ENCODE data around the gene C20orf173.

C20orf173 gene

DNA sequence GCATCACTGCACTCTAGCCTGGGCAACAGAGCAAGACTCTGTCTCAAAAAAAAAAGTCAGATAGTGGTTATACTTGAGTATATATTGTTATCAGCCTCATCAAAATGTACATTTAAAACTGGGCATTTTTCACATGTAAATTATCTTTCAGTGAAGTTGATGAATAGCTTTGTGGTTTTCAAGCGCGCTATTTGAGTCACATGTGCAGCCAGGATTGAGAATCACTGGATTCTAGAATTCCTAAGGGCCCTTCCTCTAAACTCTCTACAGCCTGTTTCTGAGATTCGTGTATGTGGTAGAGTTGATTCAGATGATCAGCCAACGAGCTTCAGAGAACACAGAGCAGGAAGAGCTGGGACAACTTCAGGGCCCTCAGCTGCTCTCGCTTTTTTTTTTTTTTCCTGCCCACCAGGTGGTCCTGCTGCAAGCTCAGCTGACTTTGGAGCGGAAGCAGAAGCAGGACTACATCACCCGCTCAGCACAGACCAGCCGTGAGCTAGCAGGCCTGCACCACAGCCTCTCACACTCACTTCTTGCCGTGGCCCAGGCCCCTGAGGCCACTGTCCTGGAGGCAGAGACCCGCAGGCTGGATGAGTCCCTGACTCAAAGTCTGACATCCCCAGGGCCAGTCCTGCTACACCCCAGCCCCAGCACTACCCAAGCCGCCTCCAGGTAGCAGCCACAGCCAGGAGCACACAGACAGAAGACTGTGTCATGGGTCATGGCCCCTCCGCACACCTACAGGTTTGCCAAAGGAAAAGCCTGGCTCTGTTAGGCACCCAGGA, 18.3 kb downstream of the C20orf173 start:
- Histone ChIP-seq H3K27me3 (ENCODE audit: control insufficient read depth in 2 of 2, insufficient read depth in 2 of 2, low read length in 2 of 2) (no peaks in the 10 kb centered on the region), H3K36me3 (ENCODE audit: control insufficient read depth in 2 of 2, insufficient read depth in 2 of 2, low read length in 2 of 2) (peaks cover 30 to 57% of the 10 kb centered on the region in 2 donors)

DNA sequence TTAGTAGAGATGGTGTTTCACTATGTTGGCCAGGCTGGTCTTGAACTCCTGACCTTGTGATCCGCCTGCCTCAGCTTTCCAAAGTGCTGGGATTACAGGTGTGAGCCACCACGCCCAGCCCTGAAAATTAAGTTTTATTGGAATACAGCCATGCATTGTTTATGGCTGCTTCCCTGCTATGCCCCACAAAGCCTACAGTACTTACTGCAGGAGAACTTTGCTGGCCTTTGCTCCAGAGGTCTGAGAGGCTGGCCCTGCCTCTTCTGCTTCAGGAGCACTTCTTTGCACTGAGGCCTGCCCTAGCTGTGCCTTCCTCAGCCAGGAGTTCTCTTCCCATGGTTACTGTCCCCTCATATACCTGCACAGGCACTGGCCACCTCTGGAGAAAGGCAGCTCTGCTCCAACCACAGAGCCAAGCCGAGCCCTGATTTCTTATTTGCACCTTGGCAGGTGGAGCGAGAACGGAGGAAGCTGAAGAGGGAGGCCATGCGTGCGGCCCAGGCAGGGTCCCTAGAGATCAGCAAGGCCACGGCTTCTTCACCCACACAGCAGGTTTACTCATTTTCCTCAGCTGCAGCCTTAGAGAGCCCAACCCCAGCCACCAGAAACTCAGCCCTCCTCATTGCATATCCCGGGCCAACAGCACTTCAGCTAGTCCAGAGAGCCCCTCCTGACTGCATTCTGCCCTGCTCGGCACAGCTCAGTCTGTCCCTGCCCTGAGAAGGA, 20.8 kb downstream of the C20orf173 start:
- H3K27ac ChIP-seq (ENCODE audit: low read depth in 2 of 2, low read length in 2 of 2), result no peak overlapping the region
- H3K36me3 ChIP-seq (ENCODE audit: control insufficient read depth in 2 of 2, insufficient read depth in 2 of 2, low read length in 2 of 2), result peaks cover 47 to 57% of the 10 kb centered on the region in 2 donors
- H3K27me3 ChIP-seq (ENCODE audit: control insufficient read depth in 2 of 2, insufficient read depth in 2 of 2, low read length in 2 of 2), result no peaks in the 10 kb centered on the region
- no peaks in the 10 kb centered on the region for H3K4me1 ChIP-seq (ENCODE audit: control insufficient read depth in 2 of 2, insufficient read depth in 2 of 2, low read length in 2 of 2)
- no peak overlapping the region for H3K9ac ChIP-seq (ENCODE audit: low read depth in 1 of 2, low read length in 2 of 2)
- H3K4me3 ChIP-seq (ENCODE audit: low read length in 2 of 2), result no peak overlapping the region
- no peaks in the 10 kb centered on the region for H3K9me3 ChIP-seq (ENCODE audit: control insufficient read depth in 2 of 2, low read length in 2 of 2)

More for the DNA sequence above, 18.3 kb downstream of the C20orf173 start:
- no peak overlapping the region for H3K9ac ChIP-seq (ENCODE audit: low read depth in 1 of 2, low read length in 2 of 2)
- H3K4me1 ChIP-seq (ENCODE audit: control insufficient read depth in 2 of 2, insufficient read depth in 2 of 2, low read length in 2 of 2), result no peaks in the 10 kb centered on the region
- no peak overlapping the region for H3K27ac ChIP-seq (ENCODE audit: low read depth in 2 of 2, low read length in 2 of 2)
- no peaks in the 10 kb centered on the region for H3K9me3 ChIP-seq (ENCODE audit: control insufficient read depth in 2 of 2, low read length in 2 of 2)
- H3K4me3 ChIP-seq (ENCODE audit: low read length in 2 of 2), result no peak overlapping the region

DNA sequence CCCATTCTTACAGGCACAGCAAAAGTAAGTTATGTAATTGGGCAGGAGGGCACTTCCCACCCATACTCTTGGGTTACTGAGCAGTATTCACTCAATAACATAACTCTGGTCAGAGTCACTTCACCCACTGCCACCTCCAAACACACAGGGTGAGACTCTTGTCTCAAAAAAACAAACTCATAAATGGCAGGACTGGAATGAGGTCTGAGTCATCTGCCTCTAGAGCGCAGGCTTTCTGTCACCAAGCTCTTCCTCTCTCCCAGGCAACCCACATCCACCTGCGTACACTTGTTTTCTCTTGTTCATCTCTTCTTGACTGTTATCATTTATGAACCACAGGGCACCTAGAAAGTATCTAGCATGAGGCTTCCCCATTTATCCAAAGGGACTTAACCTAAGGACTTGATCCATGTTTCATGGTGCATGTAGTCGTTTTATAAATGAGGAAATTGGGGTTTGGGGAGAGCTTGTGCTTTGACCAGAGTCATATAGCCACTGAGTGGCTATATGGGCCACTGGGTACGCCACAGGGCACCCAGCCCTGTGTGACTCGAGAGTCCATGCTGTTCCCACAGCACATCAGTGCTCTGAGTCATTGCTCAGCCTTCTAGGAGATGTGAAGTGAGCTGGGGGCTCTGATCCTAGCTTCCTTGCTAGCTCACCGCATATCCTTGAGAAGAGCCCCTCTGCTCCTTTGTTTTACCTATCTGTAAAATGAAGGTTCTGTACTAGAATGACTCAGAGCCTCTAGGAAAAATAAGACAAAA, 22.4 kb downstream of the C20orf173 start:
- Histone ChIP-seq H3K27me3 (ENCODE audit: control insufficient read depth in 2 of 2, insufficient read depth in 2 of 2, low read length in 2 of 2) (no peaks in the 10 kb centered on the region), H3K4me3 (ENCODE audit: low read length in 2 of 2) (no peak overlapping the region), H3K36me3 (ENCODE audit: control insufficient read depth in 2 of 2, insufficient read depth in 2 of 2, low read length in 2 of 2) (peaks cover 60 to 67% of the 10 kb centered on the region in 2 donors), H3K9me3 (ENCODE audit: control insufficient read depth in 2 of 2, low read length in 2 of 2) (no peaks in the 10 kb centered on the region), H3K9ac (ENCODE audit: low read depth in 1 of 2, low read length in 2 of 2) (no peak overlapping the region), H3K4me1 (ENCODE audit: control insufficient read depth in 2 of 2, insufficient read depth in 2 of 2, low read length in 2 of 2) (no peaks in the 10 kb centered on the region), H3K27ac (ENCODE audit: low read depth in 2 of 2, low read length in 2 of 2) (no peak overlapping the region)

DNA sequence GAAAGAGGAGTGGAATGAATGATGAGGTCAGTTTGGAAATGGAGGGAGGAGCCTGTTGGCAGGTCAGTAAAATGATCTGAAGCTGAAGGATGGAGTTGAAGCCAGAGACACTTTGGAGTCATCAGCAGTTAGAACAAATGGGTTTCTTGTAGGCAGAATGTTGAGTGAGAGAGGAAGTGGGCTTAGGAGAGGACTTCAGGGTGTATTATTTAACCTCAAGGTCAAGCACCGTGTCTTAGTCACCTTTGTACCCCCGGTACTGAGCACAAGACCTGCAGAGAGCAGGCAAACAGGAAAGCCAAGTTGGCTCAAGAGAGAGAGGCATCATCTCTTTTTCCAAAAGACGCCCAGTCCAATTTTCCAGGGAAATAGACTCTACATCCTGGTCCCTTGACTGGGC, 23.3 kb downstream of the C20orf173 start:
- H3K4me1 ChIP-seq (ENCODE audit: control insufficient read depth in 2 of 2, insufficient read depth in 2 of 2, low read length in 2 of 2), result no peaks in the 10 kb centered on the region
- H3K9ac ChIP-seq (ENCODE audit: low read depth in 1 of 2, low read length in 2 of 2), result no peak overlapping the region
- no peak overlapping the region for H3K4me3 ChIP-seq (ENCODE audit: low read length in 2 of 2)
- H3K36me3 ChIP-seq (ENCODE audit: control insufficient read depth in 2 of 2, insufficient read depth in 2 of 2, low read length in 2 of 2), result peaks cover 53 to 62% of the 10 kb centered on the region in 2 donors
- H3K27ac ChIP-seq (ENCODE audit: low read depth in 2 of 2, low read length in 2 of 2), result no peak overlapping the region
- H3K9me3 ChIP-seq (ENCODE audit: control insufficient read depth in 2 of 2, low read length in 2 of 2), result no peaks in the 10 kb centered on the region
- no peaks in the 10 kb centered on the region for H3K27me3 ChIP-seq (ENCODE audit: control insufficient read depth in 2 of 2, insufficient read depth in 2 of 2, low read length in 2 of 2)

DNA sequence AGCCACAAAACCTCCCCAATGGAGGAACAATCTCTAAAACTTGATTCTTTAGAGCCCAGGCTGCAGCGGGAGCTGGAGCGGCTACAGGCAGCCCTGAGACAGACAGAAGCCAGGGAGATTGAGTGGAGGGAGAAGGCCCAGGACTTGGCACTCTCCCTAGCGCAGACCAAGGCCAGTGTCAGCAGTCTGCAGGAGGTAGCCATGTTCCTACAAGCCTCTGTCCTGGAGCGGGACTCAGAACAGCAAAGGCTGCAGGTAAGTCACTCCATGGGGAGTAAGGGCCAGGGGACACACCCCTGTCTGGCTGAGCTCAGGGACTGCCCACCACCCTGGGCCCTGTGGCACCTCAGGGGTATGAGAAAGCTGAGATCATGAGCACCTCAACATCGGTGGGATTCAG, 24.7 kb downstream of the C20orf173 start:
- no peaks in the 10 kb centered on the region for H3K4me1 ChIP-seq (ENCODE audit: control insufficient read depth in 2 of 2, insufficient read depth in 2 of 2, low read length in 2 of 2)

DNA sequence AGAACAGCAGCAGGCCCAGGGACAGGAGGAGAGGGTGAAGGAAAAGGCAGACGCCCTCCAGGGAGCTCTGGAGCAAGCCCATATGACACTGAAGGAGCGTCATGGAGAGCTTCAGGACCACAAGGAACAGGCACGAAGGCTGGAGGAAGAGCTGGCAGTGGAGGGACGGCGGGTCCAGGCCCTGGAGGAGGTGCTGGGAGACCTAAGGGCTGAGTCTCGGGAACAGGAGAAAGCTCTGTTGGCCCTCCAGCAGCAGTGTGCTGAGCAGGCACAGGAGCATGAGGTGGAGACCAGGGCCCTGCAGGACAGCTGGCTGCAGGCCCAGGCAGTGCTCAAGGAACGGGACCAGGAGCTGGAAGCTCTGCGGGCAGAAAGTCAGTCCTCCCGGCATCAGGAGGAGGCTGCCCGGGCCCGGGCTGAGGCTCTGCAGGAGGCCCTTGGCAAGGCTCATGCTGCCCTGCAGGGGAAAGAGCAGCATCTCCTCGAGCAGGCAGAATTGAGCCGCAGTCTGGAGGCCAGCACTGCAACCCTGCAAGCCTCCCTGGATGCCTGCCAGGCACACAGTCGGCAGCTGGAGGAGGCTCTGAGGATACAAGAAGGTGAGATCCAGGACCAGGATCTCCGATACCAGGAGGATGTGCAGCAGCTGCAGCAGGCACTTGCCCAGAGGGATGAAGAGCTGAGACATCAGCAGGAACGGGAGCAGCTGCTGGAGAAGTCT, 25.5 kb downstream of the C20orf173 start:
- Histone ChIP-seq H3K4me1 (ENCODE audit: control insufficient read depth in 2 of 2, insufficient read depth in 2 of 2, low read length in 2 of 2) (no peaks in the 10 kb centered on the region), H3K9ac (ENCODE audit: low read depth in 1 of 2, low read length in 2 of 2) (no peak overlapping the region), H3K27me3 (ENCODE audit: control insufficient read depth in 2 of 2, insufficient read depth in 2 of 2, low read length in 2 of 2) (no peaks in the 10 kb centered on the region), H3K4me3 (ENCODE audit: low read length in 2 of 2) (no peak overlapping the region), H3K36me3 (ENCODE audit: control insufficient read depth in 2 of 2, insufficient read depth in 2 of 2, low read length in 2 of 2) (peaks cover 49 to 64% of the 10 kb centered on the region in 2 donors), H3K9me3 (ENCODE audit: control insufficient read depth in 2 of 2, low read length in 2 of 2) (no peaks in the 10 kb centered on the region), H3K27ac (ENCODE audit: low read depth in 2 of 2, low read length in 2 of 2) (no peak overlapping the region)

More for the DNA sequence above, 24.7 kb downstream of the C20orf173 start:
- H3K27me3 ChIP-seq (ENCODE audit: control insufficient read depth in 2 of 2, insufficient read depth in 2 of 2, low read length in 2 of 2), result no peaks in the 10 kb centered on the region
- H3K4me3 ChIP-seq (ENCODE audit: low read length in 2 of 2), result no peak overlapping the region
- H3K9ac ChIP-seq (ENCODE audit: low read depth in 1 of 2, low read length in 2 of 2), result no peak overlapping the region
- no peak overlapping the region for H3K27ac ChIP-seq (ENCODE audit: low read depth in 2 of 2, low read length in 2 of 2)
- H3K9me3 ChIP-seq (ENCODE audit: control insufficient read depth in 2 of 2, low read length in 2 of 2), result no peaks in the 10 kb centered on the region
- peaks cover 48 to 64% of the 10 kb centered on the region in 2 donors for H3K36me3 ChIP-seq (ENCODE audit: control insufficient read depth in 2 of 2, insufficient read depth in 2 of 2, low read length in 2 of 2)

DNA sequence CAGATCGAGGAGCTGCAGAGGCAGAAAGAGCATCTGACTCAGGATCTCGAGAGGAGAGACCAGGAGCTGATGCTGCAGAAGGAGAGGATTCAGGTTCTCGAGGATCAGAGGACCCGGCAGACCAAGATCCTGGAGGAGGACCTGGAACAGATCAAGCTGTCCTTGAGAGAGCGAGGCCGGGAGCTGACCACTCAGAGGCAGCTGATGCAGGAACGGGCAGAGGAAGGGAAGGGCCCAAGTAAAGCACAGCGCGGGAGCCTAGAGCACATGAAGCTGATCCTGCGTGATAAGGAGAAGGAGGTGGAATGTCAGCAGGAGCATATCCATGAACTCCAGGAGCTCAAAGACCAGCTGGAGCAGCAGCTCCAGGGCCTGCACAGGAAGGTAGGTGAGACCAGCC, 26.2 kb downstream of the C20orf173 start:
- peaks cover 53 to 62% of the 10 kb centered on the region in 2 donors for H3K36me3 ChIP-seq (ENCODE audit: control insufficient read depth in 2 of 2, insufficient read depth in 2 of 2, low read length in 2 of 2)
- H3K9me3 ChIP-seq (ENCODE audit: control insufficient read depth in 2 of 2, low read length in 2 of 2), result no peaks in the 10 kb centered on the region
- no peak overlapping the region for H3K9ac ChIP-seq (ENCODE audit: low read depth in 1 of 2, low read length in 2 of 2)
- no peak overlapping the region for H3K4me3 ChIP-seq (ENCODE audit: low read length in 2 of 2)
- H3K27ac ChIP-seq (ENCODE audit: low read depth in 2 of 2, low read length in 2 of 2), result no peak overlapping the region
- no peaks in the 10 kb centered on the region for H3K27me3 ChIP-seq (ENCODE audit: control insufficient read depth in 2 of 2, insufficient read depth in 2 of 2, low read length in 2 of 2)
- no peaks in the 10 kb centered on the region for H3K4me1 ChIP-seq (ENCODE audit: control insufficient read depth in 2 of 2, insufficient read depth in 2 of 2, low read length in 2 of 2)

DNA sequence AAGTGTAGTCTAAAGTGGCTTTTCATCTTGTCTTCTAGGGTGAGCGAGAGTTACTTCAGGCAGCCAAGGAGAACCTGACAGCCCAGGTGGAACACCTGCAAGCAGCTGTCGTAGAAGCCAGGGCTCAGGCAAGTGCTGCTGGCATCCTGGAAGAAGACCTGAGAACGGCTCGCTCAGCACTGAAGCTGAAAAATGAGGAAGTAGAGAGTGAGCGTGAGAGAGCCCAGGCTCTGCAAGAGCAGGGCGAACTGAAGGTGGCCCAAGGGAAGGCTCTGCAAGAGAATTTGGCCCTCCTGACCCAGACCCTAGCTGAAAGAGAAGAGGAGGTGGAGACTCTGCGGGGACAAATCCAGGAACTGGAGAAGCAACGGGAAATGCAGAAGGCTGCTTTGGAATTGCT, 27.1 kb downstream of the C20orf173 start:
- Histone ChIP-seq H3K36me3 (ENCODE audit: control insufficient read depth in 2 of 2, insufficient read depth in 2 of 2, low read length in 2 of 2) (peaks cover 54 to 64% of the 10 kb centered on the region in 2 donors), H3K27ac (ENCODE audit: low read depth in 2 of 2, low read length in 2 of 2) (no peak overlapping the region), H3K9me3 (ENCODE audit: control insufficient read depth in 2 of 2, low read length in 2 of 2) (no peaks in the 10 kb centered on the region), H3K9ac (ENCODE audit: low read depth in 1 of 2, low read length in 2 of 2) (no peak overlapping the region), H3K27me3 (ENCODE audit: control insufficient read depth in 2 of 2, insufficient read depth in 2 of 2, low read length in 2 of 2) (no peaks in the 10 kb centered on the region), H3K4me1 (ENCODE audit: control insufficient read depth in 2 of 2, insufficient read depth in 2 of 2, low read length in 2 of 2) (no peaks in the 10 kb centered on the region), H3K4me3 (ENCODE audit: low read length in 2 of 2) (no peak overlapping the region)

DNA sequence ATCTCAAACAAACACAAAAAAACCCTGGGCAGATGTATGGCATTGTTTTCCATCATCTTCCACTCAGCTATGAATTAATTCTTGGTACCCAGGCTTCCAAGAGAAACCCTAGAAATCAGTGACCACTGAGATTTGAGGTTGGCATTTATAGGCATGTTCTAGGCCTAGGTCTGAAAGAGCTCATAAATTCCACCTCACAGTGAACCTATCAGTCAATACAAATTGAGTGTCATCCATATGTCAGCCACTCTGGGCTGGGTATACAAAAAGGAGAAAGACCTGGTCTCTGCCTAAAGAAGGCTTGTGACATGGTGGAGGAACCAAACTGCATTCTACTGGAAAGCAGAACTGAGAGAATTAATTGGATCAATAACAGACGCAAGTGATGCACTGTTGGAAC, 30.2 kb downstream of the C20orf173 start:
- Histone ChIP-seq H3K27me3 (ENCODE audit: control insufficient read depth in 2 of 2, insufficient read depth in 2 of 2, low read length in 2 of 2) (no peaks in the 10 kb centered on the region), H3K4me3 (ENCODE audit: low read length in 2 of 2) (no peak overlapping the region), H3K9ac (ENCODE audit: low read depth in 1 of 2, low read length in 2 of 2) (no peak overlapping the region), H3K36me3 (ENCODE audit: control insufficient read depth in 2 of 2, insufficient read depth in 2 of 2, low read length in 2 of 2) (peaks cover 64 to 80% of the 10 kb centered on the region in 2 donors), H3K27ac (ENCODE audit: low read depth in 2 of 2, low read length in 2 of 2) (no peak overlapping the region), H3K9me3 (ENCODE audit: control insufficient read depth in 2 of 2, low read length in 2 of 2) (no peaks in the 10 kb centered on the region), H3K4me1 (ENCODE audit: control insufficient read depth in 2 of 2, insufficient read depth in 2 of 2, low read length in 2 of 2) (no peaks in the 10 kb centered on the region)

All from mucosa of rectum (tissue), 2 donors.